ENCODE measurements around the gene SHISA3. TPM values are rescaled to one million over a fixed set of nuclear protein-coding genes. Genes with fewer than 3 reads are reported as not detected.

Gene SHISA3
- total and polyA plus RNA-seq, 2 of the 8 experiments (the other 6 are each of a cell fraction or from before 2014, with no cell fraction given): 2.0 to 9.3 TPM

GRCh38 chr4:42415281-42415680, 18.0 kb downstream of the SHISA3 start:
- H2BK120ac ChIP-seq (replicated peaks; ENCODE audit: low read depth, low read length): no peak overlapping the region
- no peak overlapping the region for H2AFZ ChIP-seq (ENCODE audit: low read length)
- H4K20me1 ChIP-seq (replicated peaks in 1 of 2; ENCODE audit: control insufficient read depth in 1 of 2, insufficient read depth in 2 of 2, low read length in 2 of 2): no peaks in the 10 kb centered on the region
- no peaks in the 10 kb centered on the region for H3K79me2 ChIP-seq (ENCODE audit: control insufficient read depth in 1 of 2, insufficient read depth in 2 of 2, low read length in 2 of 2)
- H2BK12ac ChIP-seq (ENCODE audit: low read depth, low read length): no peak overlapping the region
- H3K4me3 ChIP-seq (ENCODE audit: extremely low read depth in 1 of 4, insufficient read depth in 2 of 4, low read depth in 3 of 4, low read length in 4 of 4): no peak overlapping the region
- no peak overlapping the region for H3K56ac ChIP-seq (replicated peaks; ENCODE audit: insufficient read length, low read depth, low read length)
- no peaks in the 10 kb centered on the region for H3K79me1 ChIP-seq (ENCODE audit: low read depth, low read length)
- ChIA-PET CTCF (ENCODE audit: partially characterized antibody) (interaction anchor here (1.1 to 4.0 kb wide), 3 partner anchors 11 to 104 kb away, joined by 3 to 13 read pairs (median 12); no protein-coding TSS in a partner anchor), POLR2A (ENCODE audit: partially characterized antibody) (no interaction called here)
- no peak overlapping the region for H4K5ac ChIP-seq (ENCODE audit: insufficient read length, low read depth, low read length)
- H3K4me1 ChIP-seq (replicated peaks in 1 of 4; ENCODE audit: control insufficient read depth in 3 of 4, insufficient read depth in 4 of 4, low read length in 3 of 4): peaks cover 0 to 4% (median 1%) of the 10 kb centered on the region in 4 experiments; a peak in 3 of 7 replicates
- FAIRE-seq (no peak), DNase-seq (ENCODE audit: low read depth in 1 of 2, low spot score in 2 of 2) (no peak)
- H3K23me2 ChIP-seq (ENCODE audit: low read depth, low read length): no peaks in the 10 kb centered on the region
- H4K8ac ChIP-seq (ENCODE audit: extremely low read depth, insufficient read depth, low read length): no peak overlapping the region
- no peak overlapping the region for H2BK5ac ChIP-seq (ENCODE audit: low read depth, low read length)
- H3K36me3 ChIP-seq (ENCODE audit: control insufficient read depth in 2 of 4, insufficient read depth in 4 of 4, low read length in 3 of 4): no peaks in the 10 kb centered on the region
- no peaks in the 10 kb centered on the region for H3K9me3 ChIP-seq (ENCODE audit: insufficient read depth in 2 of 2, low read depth in 1 of 2, low read length in 1 of 2)
- H4K91ac ChIP-seq (replicated peaks; ENCODE audit: insufficient read length, low read length): no peak overlapping the region
- 91% methylated on average over 1 of the region's 1 CpG; no CpG with 5 or more reads in 1 of the 2 experiments for WGBS, 2 experiments (ENCODE audit: extremely low coverage in 1 of 2, insufficient coverage in 1 of 2, insufficient read length in 1 of 2, insufficient replicate concordance in 2 of 2, low coverage in 1 of 2, low lambda C conversion rate in 2 of 2, missing lambda C conversion rate in 1 of 2)
- no peak overlapping the region for H3K23ac ChIP-seq (ENCODE audit: insufficient read length)
- H2BK20ac ChIP-seq (ENCODE audit: low read length): no peak overlapping the region
- H3K18ac ChIP-seq (ENCODE audit: extremely low read depth, low read length): no peak overlapping the region
- no peak overlapping the region for H3K4me2 ChIP-seq (ENCODE audit: insufficient read depth in 1 of 2, low read depth in 2 of 2, low read length in 2 of 2)
- no peak overlapping the region for H3K9ac ChIP-seq (replicated peaks in 1 of 4; ENCODE audit: extremely low read depth in 1 of 4, low read depth in 3 of 4, low read length in 3 of 4)
- H2BK15ac ChIP-seq (ENCODE audit: low read length): no peak overlapping the region
- H3K27ac ChIP-seq (ENCODE audit: low read depth, low read length): no peak overlapping the region
- H2AK5ac ChIP-seq (ENCODE audit: low read depth, low read length): no peak overlapping the region
- no peaks in the 10 kb centered on the region for H3K27me3 ChIP-seq (replicated peaks in 1 of 4; ENCODE audit: control insufficient read depth in 3 of 4, extremely low read depth in 1 of 4, insufficient read depth in 3 of 4, low read length in 3 of 4)
- H3K14ac ChIP-seq (ENCODE audit: insufficient read length): no peak overlapping the region
- no peak overlapping the region for H3K4ac ChIP-seq (replicated peaks; ENCODE audit: insufficient read length, low read depth, low read length)
- TF ChIP-seq SIX5 (IDR thresholded peaks at IDR 0.05; ENCODE audit: low read depth, low read length): no peak
- no peak for TF ChIP-seq BCL11A (IDR thresholded peaks at IDR 0.05; ENCODE audit: low read depth in 2 of 2, low read length in 2 of 2)
- no peak for TF ChIP-seq JUND (IDR thresholded peaks at IDR 0.05; ENCODE audit: low read length)
- TF ChIP-seq TAF1 (IDR thresholded peaks at IDR 0.05; ENCODE audit: low read depth, low read length): no peak
- TF ChIP-seq CBX5 (IDR thresholded peaks at IDR 0.05; ENCODE audit: low read depth, low read length): no peak
- no peak for TF ChIP-seq HDAC2 (IDR thresholded peaks at IDR 0.05; ENCODE audit: borderline replicate concordance in 1 of 2, low read depth in 2 of 2, low read length in 2 of 2)
- TF ChIP-seq KDM1A (IDR thresholded peaks at IDR 0.05; ENCODE audit: borderline replicate concordance, low read length): no peak
- TF ChIP-seq GTF2F1 (IDR thresholded peaks at IDR 0.05; ENCODE audit: borderline replicate concordance, low read depth, low read length): no peak
- no peak for TF ChIP-seq BACH1 (IDR thresholded peaks at IDR 0.05; ENCODE audit: low read length)
- no peak for TF ChIP-seq TEAD4 (IDR thresholded peaks at IDR 0.05; ENCODE audit: low read depth, low read length)
- TF ChIP-seq NANOG (IDR thresholded peaks at IDR 0.05; ENCODE audit: insufficient read depth, low read depth, low read length, poor library complexity, severe bottlenecking): no peak
- TF ChIP-seq SP4 (IDR thresholded peaks at IDR 0.05; ENCODE audit: low read length): no peak
- TF ChIP-seq SP1 (IDR thresholded peaks at IDR 0.05; ENCODE audit: low read depth, low read length): no peak
- TF ChIP-seq EGR1 (IDR thresholded peaks at IDR 0.05; ENCODE audit: borderline replicate concordance, low read depth, low read length): no peak
- TF ChIP-seq FOSL1 (IDR thresholded peaks at IDR 0.05; ENCODE audit: insufficient read depth, low read depth, low read length): no peak
